HT-29 (cell line): ENCODE data around the gene SEL1L3. TPM values are rescaled to one million over a fixed set of nuclear protein-coding genes. Genes with fewer than 3 reads are reported as not detected.
A peak's percentile ranks its signal among the peaks of the same experiment; 100 is the strongest.

ENCODE experiments used
- DNase-seq: peaks from one replicate; pipeline ENCODE4 v3.0.0-alpha.2; 2015; ENCODE audit warnings: low spot score
- total RNA-seq: library from RNA; depleted of rRNA; stranded (reverse); fragments of >200 nt; shearing (Covaris generic); gene quantifications from 2 replicates; pipeline ENCODE4 v1.2.3, GENCODE V29; 2014

SEL1L3 gene
- total RNA-seq, 1 experiment from 2014 or later: 55.9 TPM

GRCh38 chr4:25792876-25793275 lies 69.9 kb downstream of the SEL1L3 start:
- no peak for DNase-seq

GRCh38 chr4:25792200-25792791 lies 70.5 kb downstream of the SEL1L3 start:
- peak; percentile 79 for DNase-seq

- no peak for DNase-seq
Observed at GRCh38 chr4:25790024-25790423, 72.8 kb downstream of the SEL1L3 start.

GRCh38 chr4:25788703-25789238 lies 74.0 kb downstream of the SEL1L3 start:
- DNase-seq: no peak

- no peak for DNase-seq
Observed at GRCh38 chr4:25786497-25787065, 76.2 kb downstream of the SEL1L3 start.

- no peak for DNase-seq
Observed at GRCh38 chr4:25783943-25784342, 78.8 kb downstream of the SEL1L3 start.

- DNase-seq: no peak
Observed at GRCh38 chr4:25783126-25783525, 79.7 kb downstream of the SEL1L3 start.

GRCh38 chr4:25782482-25782881 lies 80.3 kb downstream of the SEL1L3 start:
- no peak for DNase-seq

- no peak for DNase-seq
Observed at GRCh38 chr4:25779021-25779420, 83.8 kb downstream of the SEL1L3 start.

- DNase-seq: no peak
Observed at GRCh38 chr4:25776795-25777194, 86.0 kb downstream of the SEL1L3 start.

- no peak for DNase-seq
Observed at GRCh38 chr4:25775166-25775565, 87.6 kb downstream of the SEL1L3 start.

GRCh38 chr4:25773358-25773757 lies 89.4 kb downstream of the SEL1L3 start:
- DNase-seq: no peak

GRCh38 chr4:25771672-25772071 lies 91.1 kb downstream of the SEL1L3 start:
- no peak for DNase-seq

GRCh38 chr4:25770847-25771246 lies 91.9 kb downstream of the SEL1L3 start:
- no peak for DNase-seq

- no peak for DNase-seq
Observed at GRCh38 chr4:25769251-25769650, 93.5 kb downstream of the SEL1L3 start.

- DNase-seq: peak; percentile 71
Observed at GRCh38 chr4:25767877-25768725, 94.7 kb downstream of the SEL1L3 start.

- DNase-seq: no peak
Observed at GRCh38 chr4:25760518-25761157, 102.2 kb downstream of the SEL1L3 start.

GRCh38 chr4:25760048-25760447 lies 102.7 kb downstream of the SEL1L3 start:
- DNase-seq: no peak

GRCh38 chr4:25759101-25759500 lies 103.7 kb downstream of the SEL1L3 start:
- no peak for DNase-seq

GRCh38 chr4:25757452-25757851 lies 105.3 kb downstream of the SEL1L3 start:
- DNase-seq: no peak

- DNase-seq: no peak
Observed at GRCh38 chr4:25756503-25756902, 106.3 kb downstream of the SEL1L3 start.

GRCh38 chr4:25755911-25756310 lies 106.9 kb downstream of the SEL1L3 start:
- no peak for DNase-seq
